Heart right ventricle (tissue), 16 donors: ENCODE measurements around the gene CPEB2. TPM values are rescaled to one million over a fixed set of nuclear protein-coding genes. Genes with fewer than 3 reads are reported as not detected.

Experiments used
- ATAC-seq, 8 donors: fragments of 200-7000 bp; cut with Tn5 transposase; one replicate each; pipeline ENCODE4 v1.9.1; 2020; ENCODE audit warnings: mild to moderate bottlenecking in 8 of 8, moderate library complexity in 8 of 8, moderate number of reproducible peaks in 1 of 8
- DNase-seq, 2 donors: peaks; one replicate each; pipeline ENCODE4 v3.0.0-alpha.2; 2020
- H3K27ac ChIP-seq, 10 donors: fragments of 200-600 bp; sonication (generic) in 2 of 10; one replicate each; pipeline versions ENCODE4 v1.5.0 to v1.8.0; 2020 to 2022; ENCODE audit warnings: mild to moderate bottlenecking in 3 of 10
- H3K27me3 ChIP-seq, 7 donors: fragments of 200-600 bp; one replicate each; pipeline ENCODE4 v1.8.0; 2021 to 2022; ENCODE audit warnings: mild to moderate bottlenecking in 2 of 7
- H3K36me3 ChIP-seq, 9 donors: fragments of 200-600 bp; sonication (generic) in 1 of 9; one replicate each; pipeline versions ENCODE4 v1.5.0 to v1.8.0; 2020 to 2022; ENCODE audit warnings: mild to moderate bottlenecking in 2 of 9
- H3K4me1 ChIP-seq, 9 donors: fragments of 200-600 bp; sonication (generic) in 1 of 9; one replicate each; pipeline versions ENCODE4 v1.5.0 to v1.8.0; 2020 to 2022; ENCODE audit warnings: mild to moderate bottlenecking in 4 of 9
- H3K4me3 ChIP-seq, 10 donors: fragments of 200-600 bp; sonication (generic) in 2 of 10; one replicate each; pipeline versions ENCODE4 v1.5.0 to v1.8.0; 2020 to 2022; ENCODE audit warnings: mild to moderate bottlenecking in 7 of 10, moderate library complexity in 2 of 10
- H3K9me3 ChIP-seq, 11 donors: fragments of 200-600 bp in 10 of 11; sonication (generic) in 2 of 11; one replicate each; pipeline versions ENCODE4 v1.5.0 to v1.8.0; 2013 to 2022; ENCODE audit warnings: mild to moderate bottlenecking in 2 of 11, control low read depth in 1 of 11, moderate library complexity in 1 of 11
- CTCF ChIP-seq, 9 donors: fragments of 200-600 bp; sonication (generic) in 2 of 9; IDR thresholded peaks; one replicate each; pipeline versions ENCODE4 v1.5.0 to v1.8.0; 2021 to 2022; ENCODE audit warnings: antibody characterized with exemption in 9 of 9, mild to moderate bottlenecking in 5 of 9, moderate library complexity in 1 of 9
- WGBS, 2 donors: extraction: QIAGEN DNeasy Blood & Tissue Kit; methylation state at CpG; one replicate each; pipeline ENCODE4 v1.1.7; 2013; ENCODE audit warnings: inconsistent platforms in 1 of 2; 5-methylcytosine and 5-hydroxymethylcytosine counted together
- intact Hi-C, 10 donors: fragments of 100-400 bp; cut with DNase I; formaldehyde crosslinking; loops; one replicate each; pipeline versions ENCODE4 v1.11.1 to v1.14.2; 2022
- polyA plus RNA-seq, 2 donors: library from polyadenylated mRNA; stranded (reverse); fragments of 200-250 nt; gene quantifications; one replicate each; pipeline ENCODE4 v1.2.3, GENCODE V29; 2013
- total RNA-seq, 10 donors: library from RNA; stranded (reverse); fragmentation: NEBNext Ultra II Directional in 3 of 10; extraction: Animal tissue kit (Norgen Biotek cat#: 25700) in 3 of 10; gene quantifications; one replicate each; pipeline versions ENCODE4 v1.2.1 to v1.2.4, GENCODE V29; 2021 to 2023
- donor health status: Arrhythmogenic right ventricular cardiomyopathy.
- donor health status: ischemic (EF 13 %, LVEDD 7.1; RV severe dilation, severe dysfunction).
- donor health status: healthy with polysubstance abuse.
- donor health status: DM: no; HTN: yes; CAD: no.
- donor health status: DM: no; HTN: no; CAD: no.
- donor health status: ischemic (EF 25% LVEDD 6.9; RV normal size, moderate dysfunction).
- donor health status: ischemic (EF 25% LVEDD 5.7; RV mildly dilated, moderate dysfunction).
- donor health status: healthy.
- donor health status: DM: yes; HTN: yes; CAD: no.
- donor health status: Ischemic cardiomyopathy.
- donor health status: ischemic (EF 35%, LVEDD 5.7; RV mildly dilated, moderate dysfunction).
- donor health status: nonischemic (EF 11% LVEDD 7.7; RV severe dilation, severe dysfunction).
- donor health status: DM: yes; HTN: yes; CAD: no.
- donor health status: PGD.
- donor health status: ischemic (EF 29% LVEDD 5.4; RV normal size, mild dysfunction).
- donor health status: nonischemic (EF 23%, LVEDD 6.1; RV moderate dilation, normal function).

The CPEB2 gene
- total and polyA plus RNA-seq, 12 donors: 2.4 to 31.8 (median 21.1) TPM

- 97 to 99% methylated on average over 2 of the region's 2 CpGs for WGBS, 2 donors
- intact Hi-C loops: no loop called here
- no peaks in the 10 kb centered on the region for H3K27me3 ChIP-seq
- no peaks in the 10 kb centered on the region for H3K9me3 ChIP-seq
- ATAC-seq: no peak
- H3K4me1 ChIP-seq: no peaks in the 10 kb centered on the region
- peaks cover 0 to 98% (median 29%) of the 10 kb centered on the region in 9 donors for H3K36me3 ChIP-seq
- H3K4me3 ChIP-seq: no peak overlapping the region
- no peak overlapping the region for H3K27ac ChIP-seq
- TF ChIP-seq CTCF (IDR thresholded peaks at IDR 0.05): no peak
- DNase-seq: no peak
These were observed 57.9 kb downstream of the CPEB2 start for GRCh38 chr4:15060213-15060612.

- Histone ChIP-seq H3K27me3 (no peaks in the 10 kb centered on the region), H3K36me3 (peaks cover 0 to 97% (median 29%) of the 10 kb centered on the region in 9 donors), H3K4me1 (peaks cover 0 to 13% (median 0%) of the 10 kb centered on the region in 9 donors), H3K9me3 (no peaks in the 10 kb centered on the region), H3K4me3 (no peak overlapping the region), H3K27ac (no peak overlapping the region)
- intact Hi-C loops: no loop called here
- ATAC-seq (no peak), DNase-seq (no peak)
- 92% methylated on average over 6 of the region's 6 CpGs for WGBS, 2 donors
- TF ChIP-seq CTCF (IDR thresholded peaks at IDR 0.05): no peak
These were observed 61.1 kb downstream of the CPEB2 start for GRCh38 chr4:15063341-15063740.

GRCh38 chr4:15065516-15065915 is 63.2 kb downstream of the CPEB2 start:
- Histone ChIP-seq H3K27me3 (no peaks in the 10 kb centered on the region), H3K36me3 (peaks cover 0 to 85% (median 16%) of the 10 kb centered on the region in 9 donors), H3K4me3 (no peak overlapping the region), H3K4me1 (peaks cover 0 to 13% (median 0%) of the 10 kb centered on the region in 9 donors), H3K27ac (no peak overlapping the region), H3K9me3 (no peaks in the 10 kb centered on the region)
- 88 to 89% methylated on average over 5 of the region's 5 CpGs for WGBS, 2 donors
- no peak for DNase-seq
- intact Hi-C loops: no loop called here
- TF ChIP-seq CTCF (IDR thresholded peaks at IDR 0.05): no peak
- ATAC-seq: no peak

- peaks cover 0 to 83% (median 16%) of the 10 kb centered on the region in 9 donors for H3K36me3 ChIP-seq
- intact Hi-C loops: no loop called here
- WGBS, 2 donors: 64 to 79% methylated on average over 7 of the region's 7 CpGs
These were observed 63.9 kb downstream of the CPEB2 start for GRCh38 chr4:15066140-15066539.

More at GRCh38 chr4:15066140-15066539, 63.9 kb downstream of the CPEB2 start:
- no peak for TF ChIP-seq CTCF (IDR thresholded peaks at IDR 0.05)
- Histone ChIP-seq H3K9me3 (no peaks in the 10 kb centered on the region), H3K27ac (no peak overlapping the region), H3K4me1 (peaks cover 0 to 13% (median 0%) of the 10 kb centered on the region in 9 donors), H3K4me3 (no peak overlapping the region), H3K27me3 (no peaks in the 10 kb centered on the region)
- peak in 2 of 8 donors; percentile 45 to 74 for ATAC-seq
- DNase-seq: no peak
